Erythroblast (primary cell): ENCODE measurements around the gene TMEM132C.

Experiments used
- DNase-seq, 2 experiments: peaks; one replicate each; lab custom pipeline; 2025; lab: John Stamatoyannopoulos, UW
- GATA1 ChIP-seq: IDR thresholded peaks from 2 replicates; pipeline ENCODE4 v1.6.1; 2011; ENCODE audit warnings: low read depth, mild to moderate bottlenecking, control low read depth, low read length, moderate library complexity
- POLR2A ChIP-seq: IDR thresholded peaks from 2 replicates; pipeline ENCODE4 v1.6.1; 2011; ENCODE audit warnings: mild to moderate bottlenecking, low read length

Gene TMEM132C

DNA sequence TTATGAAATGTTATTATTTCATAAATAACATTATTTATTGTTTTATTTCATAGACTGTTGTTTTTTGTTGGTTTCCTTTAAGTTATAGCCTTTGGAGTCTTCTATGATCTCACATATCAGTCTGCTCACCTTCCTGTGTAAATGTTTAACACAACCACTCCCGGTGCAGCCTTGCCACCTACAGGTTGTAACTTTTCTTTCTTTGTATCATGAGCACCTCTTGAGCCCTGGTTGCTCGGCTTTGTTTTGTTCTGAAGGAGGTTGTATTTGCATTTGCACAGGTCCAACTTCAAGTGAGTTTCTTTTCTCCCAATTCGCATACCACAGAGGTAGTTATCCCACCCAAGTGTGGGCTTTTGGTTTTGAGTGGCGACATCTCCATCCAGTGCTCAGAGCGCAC lies 435.4 kb downstream of the TMEM132C start:
- DNase-seq: no peak
- TF ChIP-seq GATA1: no peak
- no peak for TF ChIP-seq POLR2A

DNA sequence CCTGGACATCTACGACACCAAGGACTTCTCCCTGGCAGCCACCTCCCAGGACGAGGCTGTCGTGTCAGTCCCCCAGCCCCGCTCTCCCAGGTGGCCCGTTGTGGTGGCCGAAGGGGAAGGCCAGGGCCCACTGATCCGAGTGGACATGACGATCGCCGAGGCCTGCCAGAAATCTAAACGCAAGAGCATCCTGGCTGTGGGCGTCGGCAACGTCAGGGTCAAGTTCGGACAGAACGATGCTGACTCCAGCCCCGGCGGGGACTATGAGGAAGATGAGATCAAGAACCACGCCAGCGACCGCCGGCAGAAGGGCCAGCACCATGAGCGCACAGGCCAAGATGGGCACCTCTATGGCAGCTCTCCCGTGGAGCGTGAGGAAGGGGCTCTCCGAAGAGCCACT lies 438.2 kb downstream of the TMEM132C start:
- TF ChIP-seq POLR2A (no peak), GATA1 (no peak)
- no peak for DNase-seq

DNA sequence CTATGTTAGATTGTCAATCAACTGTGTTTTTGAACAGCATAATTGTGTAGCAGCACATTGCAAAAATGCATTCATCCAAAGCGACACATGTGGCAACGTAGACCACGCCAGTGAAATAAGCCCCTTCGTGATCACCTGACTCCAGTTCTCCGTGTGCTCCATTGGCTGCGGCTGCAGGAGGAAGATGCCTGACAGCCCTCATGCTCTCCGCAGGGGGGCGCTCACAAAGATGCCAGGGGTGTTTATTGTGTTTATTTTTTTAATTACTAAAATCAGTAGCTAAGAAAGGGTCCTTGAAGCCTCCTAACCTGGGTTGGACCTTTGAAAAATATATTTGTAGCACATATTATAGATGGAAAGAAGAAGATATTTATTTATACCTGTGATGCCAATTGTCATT lies 440.5 kb downstream of the TMEM132C start:
- no peak for DNase-seq
- no peak for TF ChIP-seq POLR2A
- TF ChIP-seq GATA1: no peak

DNA sequence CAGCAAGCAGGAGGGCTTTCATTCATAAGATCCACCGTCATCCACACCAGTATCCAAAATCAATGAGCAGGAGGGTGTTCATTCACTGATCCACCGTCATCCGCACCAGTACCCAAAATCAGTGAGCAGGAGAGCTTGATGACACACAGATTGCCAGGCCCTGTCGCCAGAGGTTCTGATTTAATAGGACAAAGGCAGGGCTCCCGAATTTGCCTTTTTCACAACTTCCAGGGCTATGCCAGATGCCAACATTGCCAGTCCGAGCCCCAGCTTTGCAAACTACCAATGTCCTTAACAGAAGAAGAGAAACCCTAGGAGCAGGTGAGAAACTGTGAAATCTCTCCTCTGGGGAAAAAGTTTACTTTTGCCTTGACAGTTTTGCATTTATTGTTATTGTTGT lies 441.8 kb downstream of the TMEM132C start:
- no peak for TF ChIP-seq GATA1
- no peak for TF ChIP-seq POLR2A
- DNase-seq: no peak

GRCh38 chr12:128709660-128710059 lies 442.7 kb downstream of the TMEM132C start:
- DNase-seq: no peak
- TF ChIP-seq POLR2A: no peak
- TF ChIP-seq GATA1: no peak

- no peak for DNase-seq
- TF ChIP-seq POLR2A (no peak), GATA1 (no peak)
Observed at GRCh38 chr12:128711486-128711885, 444.5 kb downstream of the TMEM132C start.

- TF ChIP-seq GATA1 (no peak), POLR2A (no peak)
- no peak for DNase-seq
Observed at GRCh38 chr12:128712622-128713021, 445.7 kb downstream of the TMEM132C start.

DNA sequence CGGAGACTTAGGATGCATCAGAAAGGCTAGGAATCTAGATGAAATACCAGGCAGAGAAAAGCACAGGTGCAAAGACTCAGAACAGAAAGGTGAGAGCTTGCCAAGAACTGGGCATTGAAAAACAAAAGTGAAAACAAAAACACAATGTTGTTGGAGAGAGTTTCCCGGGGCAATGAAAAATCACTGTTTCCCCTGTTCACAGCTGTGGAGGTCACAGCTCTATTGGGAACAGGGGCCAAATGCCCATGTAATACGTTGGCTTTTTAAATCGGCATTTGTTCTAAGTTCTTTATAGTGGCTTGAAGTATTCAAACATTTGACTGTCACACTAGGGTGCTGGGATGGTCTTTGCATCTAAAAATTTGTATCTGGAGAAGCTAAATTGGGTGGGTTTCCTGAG lies 448.5 kb downstream of the TMEM132C start:
- DNase-seq: no peak
- TF ChIP-seq GATA1 (no peak), POLR2A (no peak)

- TF ChIP-seq GATA1 (no peak), POLR2A (no peak)
- DNase-seq: no peak
Observed at GRCh38 chr12:128724468-128725046, 457.6 kb downstream of the TMEM132C start.

GRCh38 chr12:128726886-128727285 lies 459.9 kb downstream of the TMEM132C start:
- no peak for DNase-seq
- no peak for TF ChIP-seq GATA1
- no peak for TF ChIP-seq POLR2A

DNA sequence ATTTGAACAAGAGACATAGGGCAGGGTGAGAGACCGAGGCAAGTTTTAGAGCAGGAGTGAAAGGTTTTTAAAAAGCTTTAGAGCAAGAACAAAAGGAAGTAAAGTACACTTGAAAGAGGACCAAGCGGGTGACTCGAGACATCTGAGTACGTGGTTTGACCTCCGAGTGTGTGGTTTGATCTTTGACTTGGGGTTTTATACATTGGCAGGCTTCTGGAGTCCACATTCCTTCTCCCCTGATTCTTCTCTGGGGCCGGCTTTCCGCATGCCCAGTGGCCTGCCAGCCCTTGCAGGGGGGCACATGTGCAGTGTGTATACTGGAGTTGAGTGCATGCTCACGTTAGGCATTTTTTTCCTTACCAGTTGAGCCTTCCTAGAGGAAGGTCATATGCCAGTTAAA lies 460.5 kb downstream of the TMEM132C start:
- DNase-seq: no peak
- TF ChIP-seq GATA1 (no peak), POLR2A (no peak)

GRCh38 chr12:128727999-128728398 lies 461.0 kb downstream of the TMEM132C start:
- TF ChIP-seq GATA1 (no peak), POLR2A (no peak)
- no peak for DNase-seq

DNA sequence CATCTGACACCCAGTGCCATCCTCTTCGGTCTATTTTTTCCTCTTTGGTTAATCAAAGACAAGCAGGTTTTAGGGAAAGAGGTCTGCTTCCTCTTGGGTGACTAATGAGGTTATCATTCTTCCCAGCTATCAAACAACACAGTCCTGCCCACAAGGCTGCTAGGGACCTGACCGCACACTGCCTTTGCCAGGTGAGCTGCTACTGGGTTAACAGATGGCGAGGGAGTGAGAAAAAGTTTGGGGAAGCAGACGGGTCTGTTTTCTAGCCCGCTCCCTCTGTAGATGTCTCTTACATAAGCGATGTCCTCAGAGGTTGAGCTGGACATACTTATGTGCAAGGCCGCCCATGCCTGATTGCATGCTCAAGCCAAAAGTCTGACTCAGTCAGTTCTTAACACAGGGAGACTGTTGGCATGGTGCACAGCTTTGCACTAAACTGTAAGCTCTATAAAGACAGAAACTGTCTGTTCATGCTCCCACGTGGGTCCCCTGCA lies 462.7 kb downstream of the TMEM132C start:
- TF ChIP-seq GATA1: no peak
- TF ChIP-seq POLR2A: no peak
- DNase-seq: no peak

DNA sequence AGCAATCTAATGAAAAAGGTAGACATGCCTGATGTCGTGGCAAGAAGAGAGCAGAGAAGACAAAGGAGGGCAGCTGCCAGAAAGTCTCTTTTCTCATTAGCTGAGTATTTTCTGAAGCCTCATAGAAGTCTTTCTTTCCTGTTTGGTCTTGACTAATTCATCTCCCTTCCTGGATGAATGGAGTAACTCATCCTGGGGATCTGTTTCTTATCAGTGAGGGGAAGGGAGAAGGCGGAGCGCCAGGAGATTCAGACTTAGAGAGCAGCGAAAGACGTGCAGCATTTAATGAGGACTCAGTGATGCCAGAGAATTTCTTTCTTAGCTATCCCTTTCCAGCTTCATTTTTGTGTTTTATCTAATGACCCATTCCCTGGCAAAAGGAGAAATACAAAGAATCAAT lies 467.4 kb downstream of the TMEM132C start:
- no peak for DNase-seq
- TF ChIP-seq GATA1 (no peak), POLR2A (no peak)
